Right ventricle myocardium superior (tissue), 1 donor: Measurements from ENCODE around the gene HORMAD1. TPM values are rescaled to one million over a fixed set of nuclear protein-coding genes. Genes with fewer than 3 reads are reported as not detected.
"Not testable (repeated sequence)": the region's sequence is repeated elsewhere in the genome, so short reads cannot be mapped to it uniquely, and the experiment has no call there.

Source experiments
- ATAC-seq: fragments of 200-7000 bp; cut with Tn5 transposase; one replicate; pipeline ENCODE4 v1.9.1; 2020; ENCODE audit warnings: mild to moderate bottlenecking; ENCODE audit not compliant: poor library complexity
- DNase-seq: peaks from one replicate; pipeline ENCODE4 v3.0.0-alpha.2; 2020
- intact Hi-C: fragments of 100-400 bp; cut with DNase I; formaldehyde crosslinking; loops from one replicate; pipeline ENCODE4 v1.11.2; 2022
- long read RNA-seq: library from polyadenylated mRNA; unstranded; transcript quantifications from one replicate; pipeline ENCODE4 v2.0.0, GENCODE V29; 2021
- total RNA-seq: library from RNA; stranded (reverse); fragmentation: NEBNext Ultra II Directional; extraction: Animal tissue kit (Norgen Biotek cat#: 25700); gene quantifications from one replicate; pipeline ENCODE4 v1.2.1, GENCODE V29; 2021
- donor health status: DM: no; HTN: yes; CAD: no; lungs with severe emphysema.

The HORMAD1 gene
- total RNA-seq, result not detected
- long read RNA-seq, result 0 reads

GRCh38 chr1:150720703-150721102, at the start of gene HORMAD1:
Gene HORMAD1, minus strand, starts transcription at chr1:150720895. Its CDS starts 1,390 bp downstream, at chr1:150719505.
- no peak for DNase-seq
- ATAC-seq, result no peak

GRCh38 chr1:150767704-150768103, 47.0 kb upstream of the HORMAD1 start:
- ATAC-seq, DNase-seq, intact Hi-C loops: not testable (repeated sequence)

More at GRCh38 chr1:150720703-150721102, at the start of gene HORMAD1:
- intact Hi-C loops, result no loop called here

GRCh38 chr1:150765977-150766301, 45.2 kb upstream of the HORMAD1 start:
- intact Hi-C loops, DNase-seq, ATAC-seq: not testable (repeated sequence)

GRCh38 chr1:150765296-150765976, 44.7 kb upstream of the HORMAD1 start, which contains the start of gene CTSS:
Gene CTSS, minus strand, starts transcription at chr1:150765778. Its CDS starts 1,015 bp downstream, at chr1:150764763.
- ATAC-seq, result peak; percentile 68
- no peak for DNase-seq
- intact Hi-C loops, result no loop called here

- no peak for DNase-seq
- intact Hi-C loops, result no loop called here
- ATAC-seq, result no peak
These were observed 44.0 kb upstream of the HORMAD1 start for GRCh38 chr1:150764617-150765101.

- no peak for DNase-seq
- intact Hi-C loops, result no loop called here
- no peak for ATAC-seq
These were observed 42.3 kb upstream of the HORMAD1 start for GRCh38 chr1:150763018-150763417.

- no peak for DNase-seq
- no peak for ATAC-seq
- intact Hi-C loops, result no loop called here
These were observed 41.9 kb upstream of the HORMAD1 start for GRCh38 chr1:150762552-150762951.

GRCh38 chr1:150761801-150762200, 41.1 kb upstream of the HORMAD1 start:
- no peak for ATAC-seq
- DNase-seq, result no peak
- intact Hi-C loops, result no loop called here

GRCh38 chr1:150760013-150760412, 39.3 kb upstream of the HORMAD1 start:
- ATAC-seq, result no peak
- no peak for DNase-seq
- intact Hi-C loops, result no loop called here

- intact Hi-C loops, result no loop called here
- DNase-seq (no peak), ATAC-seq (no peak)
These were observed 32.7 kb upstream of the HORMAD1 start for GRCh38 chr1:150753416-150753815.

- ATAC-seq (no peak), DNase-seq (no peak)
- intact Hi-C loops, result no loop called here
These were observed 30.7 kb upstream of the HORMAD1 start for GRCh38 chr1:150751443-150751842.

- intact Hi-C loops, result no loop called here
- no peak for ATAC-seq
These were observed 29.1 kb upstream of the HORMAD1 start for GRCh38 chr1:150749720-150750311.

GRCh38 chr1:150748878-150749719, 28.4 kb upstream of the HORMAD1 start:
- intact Hi-C loops, result no loop called here
- ATAC-seq (no peak), DNase-seq (no peak)

More at GRCh38 chr1:150749720-150750311, 29.1 kb upstream of the HORMAD1 start:
- DNase-seq, result no peak

GRCh38 chr1:150730130-150730721, 9.5 kb upstream of the HORMAD1 start:
- DNase-seq (no peak), ATAC-seq (no peak)
- intact Hi-C loops, result no loop called here

- DNase-seq (no peak), ATAC-seq (no peak)
- intact Hi-C loops, result no loop called here
These were observed 3.6 kb upstream of the HORMAD1 start for GRCh38 chr1:150724336-150724735.

GRCh38 chr1:150720098-150720497, 597 bp downstream of the HORMAD1 start:
- ATAC-seq (no peak), DNase-seq (no peak)
- intact Hi-C loops, result no loop called here

GRCh38 chr1:150718225-150718891, 2.3 kb downstream of the HORMAD1 start:
- intact Hi-C loops, result no loop called here
- DNase-seq (no peak), ATAC-seq (no peak)

GRCh38 chr1:150709031-150709430, 11.7 kb downstream of the HORMAD1 start:
- ATAC-seq, DNase-seq, intact Hi-C loops: not testable (repeated sequence)
